Measurements from ENCODE around the gene CD68. TPM values are rescaled to one million over a fixed set of nuclear protein-coding genes. Genes with fewer than 3 reads are reported as not detected.

Gene CD68
- total RNA-seq = 8.3 and 13.7 TPM in 2 replicates

DNA sequence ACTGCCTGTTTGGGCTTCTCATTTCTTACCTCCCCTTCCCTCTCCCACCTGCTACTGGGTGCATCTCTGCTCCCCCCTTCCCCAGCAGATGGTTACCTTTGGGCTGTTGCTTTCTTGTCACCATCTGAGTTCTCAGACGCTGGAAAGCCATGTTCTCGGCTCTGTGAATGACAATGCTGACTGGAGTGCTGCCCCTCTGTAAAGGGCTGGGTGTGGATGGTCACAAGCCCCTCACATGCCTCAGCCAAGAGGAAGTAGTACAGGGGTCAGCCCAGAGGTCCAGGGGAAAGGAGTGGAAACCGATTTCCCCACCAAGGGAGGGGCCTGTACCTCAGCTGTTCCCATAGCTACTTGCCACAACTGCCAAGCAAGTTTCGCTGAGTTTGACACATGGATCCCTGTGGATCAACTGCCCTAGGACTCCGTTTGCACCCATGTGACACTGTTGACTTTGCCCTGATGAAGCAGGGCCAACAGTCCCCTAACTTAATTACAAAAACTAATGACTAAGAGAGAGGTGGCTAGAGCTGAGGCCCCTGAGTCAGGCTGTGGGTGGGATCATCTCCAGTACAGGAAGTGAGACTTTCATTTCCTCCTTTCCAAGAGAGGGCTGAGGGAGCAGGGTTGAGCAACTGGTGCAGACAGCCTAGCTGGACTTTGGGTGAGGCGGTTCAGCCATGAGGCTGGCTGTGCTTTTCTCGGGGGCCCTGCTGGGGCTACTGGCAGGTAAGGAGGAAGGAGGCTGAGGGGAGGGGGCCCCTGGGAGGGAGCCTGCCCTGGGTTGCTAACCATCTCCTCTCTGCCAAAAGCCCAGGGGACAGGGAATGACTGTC is at the start of gene CD68:
Gene CD68 (plus strand): TSS at position 638 of the 833 bp plus-strand sequence. CDS start 40 bp downstream, at position 678.

DNA sequence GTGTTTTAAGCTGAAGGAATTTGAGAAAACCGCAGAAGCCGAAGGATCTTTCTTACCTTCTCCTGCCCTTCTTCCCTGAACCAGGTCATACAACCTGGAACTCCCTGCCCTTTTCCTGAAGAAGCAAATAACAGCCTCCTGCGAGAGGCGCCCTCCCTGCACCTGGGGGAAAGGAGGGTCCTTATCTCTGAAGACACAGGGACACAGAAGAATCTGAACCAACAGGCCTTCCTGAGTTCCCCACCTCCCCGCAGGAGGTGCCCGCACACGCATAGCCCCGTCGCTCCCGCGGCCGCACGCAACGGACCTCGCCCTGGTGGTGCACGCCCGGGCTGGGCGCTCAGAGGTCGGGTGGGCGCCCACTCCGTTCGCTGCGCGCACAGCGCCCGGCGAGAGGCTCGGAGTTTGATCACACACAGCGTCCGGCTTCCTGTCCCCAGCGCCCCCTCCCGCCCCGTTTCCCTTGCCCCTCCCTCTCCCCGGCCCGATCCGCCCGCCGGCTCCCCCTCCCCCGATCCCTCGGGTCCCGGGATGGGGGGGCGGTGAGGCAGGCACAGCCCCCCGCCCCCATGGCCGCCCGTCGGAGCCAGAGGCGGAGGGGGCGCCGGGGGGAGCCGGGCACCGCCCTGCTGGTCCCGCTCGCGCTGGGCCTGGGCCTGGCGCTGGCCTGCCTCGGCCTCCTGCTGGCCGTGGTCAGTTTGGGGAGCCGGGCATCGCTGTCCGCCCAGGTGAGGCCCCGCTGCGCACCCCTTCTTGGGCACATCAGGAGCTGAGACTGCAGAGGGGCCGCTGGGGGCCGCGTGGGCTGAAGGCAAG is 30.6 kb upstream of the CD68 start, which contains the start of gene TNFSF12:
Gene TNFSF12 (plus strand): TSS at position 474 of the 816 bp plus-strand sequence. CDS start 96 bp downstream, at position 570.

GRCh38 chr17:7558544-7559319 is 20.7 kb upstream of the CD68 start, which contains the start of gene TNFSF13:
Gene TNFSF13 (plus strand): TSS chr17:7558750. CDS start chr17:7559040, 290 bp downstream.

DNA sequence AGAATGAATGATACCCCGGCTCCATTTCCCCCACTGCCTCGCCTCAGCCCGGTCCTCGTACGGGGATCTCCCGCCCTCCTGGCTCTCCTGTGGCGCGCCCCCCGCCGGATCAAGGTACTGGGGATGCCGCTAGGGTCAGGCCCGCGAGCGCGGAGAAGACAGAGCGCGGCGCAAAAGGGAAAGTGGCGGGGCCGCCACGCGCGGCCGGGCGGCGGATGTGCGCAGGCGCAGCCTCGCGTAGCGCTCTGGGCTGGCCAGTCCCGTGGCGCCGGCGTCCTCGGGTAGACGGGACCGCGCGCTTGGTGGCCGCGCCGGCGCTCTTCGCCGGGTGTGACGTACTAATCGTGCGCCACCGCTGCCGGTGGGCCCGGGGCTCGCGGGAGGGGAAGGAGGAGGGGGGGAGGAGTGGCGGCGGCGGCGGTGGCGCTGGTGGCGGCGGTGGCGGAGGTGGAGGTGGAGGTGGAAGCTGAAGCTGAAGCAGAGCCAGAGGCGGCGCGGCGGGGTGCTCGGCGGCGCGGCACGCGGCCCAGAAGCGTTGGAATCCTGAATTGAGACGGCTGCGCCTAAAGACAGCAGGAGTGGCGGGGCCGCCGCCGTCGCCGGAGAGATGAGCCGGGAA is 17.7 kb upstream of the CD68 start, which contains the start of gene SENP3:
Gene SENP3 (plus strand): TSS at position 331 of the 619 bp plus-strand sequence. CDS start 1,158 bp downstream, outside the sequence.

DNA sequence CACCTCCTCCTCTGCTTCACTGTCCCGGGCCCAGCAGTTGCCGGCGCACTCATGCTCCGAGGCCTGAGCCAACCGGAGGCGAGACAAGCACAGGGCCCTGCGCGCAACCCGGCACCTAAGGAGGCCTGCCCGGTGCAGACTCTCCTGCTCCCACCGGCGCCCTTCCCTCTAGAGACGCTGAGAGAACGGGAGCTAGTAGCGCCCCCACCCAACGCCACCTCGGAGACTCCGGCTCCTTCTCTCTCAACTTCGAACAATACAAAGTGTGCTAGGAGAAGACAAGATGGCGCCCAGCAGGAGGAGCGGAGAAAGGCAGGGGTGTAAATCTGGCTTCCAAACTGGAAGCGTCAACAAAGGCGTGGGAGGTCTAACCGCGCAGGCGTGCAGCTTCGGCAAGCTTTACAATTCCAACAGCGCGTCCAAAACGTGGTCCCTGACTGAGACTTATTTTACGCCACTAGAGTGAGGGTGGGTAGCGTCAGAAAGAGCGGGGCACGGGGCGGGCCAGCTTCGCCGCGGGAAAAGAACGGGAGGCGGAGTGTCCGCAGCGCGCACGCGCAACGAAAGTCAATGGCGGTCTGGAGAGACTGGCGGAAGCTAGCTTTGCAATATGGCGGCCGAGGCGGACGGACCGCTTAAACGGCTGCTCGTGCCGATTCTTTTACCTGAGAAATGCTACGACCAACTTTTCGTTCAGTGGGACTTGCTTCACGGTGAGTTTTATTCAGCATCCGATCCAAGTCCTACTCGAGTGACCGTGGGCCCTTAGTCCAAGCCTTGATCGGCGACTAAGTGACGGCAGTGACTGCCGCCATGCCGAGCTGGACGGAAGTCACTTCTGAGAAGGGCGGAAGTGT is 4.0 kb downstream of the CD68 start, which contains the start of gene MPDU1:
Gene MPDU1 (plus strand): TSS at position 600 of the 857 bp plus-strand sequence. CDS start 11 bp downstream, at position 611.

GRCh38 chr17:7589891-7590691 is 10.7 kb downstream of the CD68 start, which contains the start of gene SOX15:
Gene SOX15 (minus strand): TSS chr17:7590094. CDS start chr17:7589676, 418 bp downstream.

GRCh38 chr17:7614425-7615264 is 35.2 kb downstream of the CD68 start, which contains the start of gene FXR2:
Gene FXR2 (minus strand): TSS chr17:7614897. CDS start chr17:7614532, 365 bp downstream.

DNA sequence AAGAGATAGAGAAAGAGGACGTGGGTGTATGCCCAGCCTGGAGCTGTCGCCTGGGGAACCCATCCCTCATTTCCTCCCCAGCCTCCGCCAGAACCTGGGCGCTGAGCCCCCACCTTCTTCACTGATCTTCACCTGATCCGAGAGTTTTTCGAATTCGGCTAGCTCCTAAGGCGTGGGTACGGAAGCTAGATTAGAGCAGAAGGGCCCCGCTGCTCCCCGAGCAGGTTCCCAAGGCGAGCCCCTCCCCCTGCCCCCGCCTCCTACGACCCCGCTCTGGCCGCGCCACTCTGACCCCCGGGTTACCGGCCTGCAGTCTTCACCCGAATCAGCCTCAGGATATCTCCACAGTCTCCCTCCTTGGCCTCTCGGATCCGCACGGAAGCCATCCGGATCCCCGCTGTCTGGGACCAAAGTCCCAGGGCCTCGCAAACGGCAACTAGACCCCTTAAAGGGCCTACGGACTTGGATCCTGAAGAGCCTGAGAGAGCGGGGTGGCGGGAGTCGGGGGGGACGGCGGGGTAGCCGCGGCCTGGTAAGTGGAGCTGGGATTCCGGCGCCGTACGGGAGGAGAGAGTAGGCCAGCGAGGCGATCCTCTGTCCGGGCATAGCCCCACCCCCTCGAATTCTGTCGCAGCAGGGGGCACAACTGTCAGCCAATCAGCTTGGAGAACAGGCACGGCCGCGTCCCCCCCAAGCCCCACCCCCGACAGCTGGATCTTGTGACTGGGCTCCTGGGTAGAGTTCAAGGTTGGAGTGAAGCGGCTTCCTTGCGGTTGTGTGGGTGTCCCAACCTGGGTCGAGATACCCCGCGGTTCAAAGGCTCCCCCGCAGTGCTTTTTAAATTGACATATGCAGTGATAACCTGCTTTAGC is 48.0 kb downstream of the CD68 start, which contains the start of gene SAT2:
Gene SAT2 (minus strand): TSS at position 572 of the 872 bp plus-strand sequence. CDS start 186 bp downstream, at position 386.

DNA sequence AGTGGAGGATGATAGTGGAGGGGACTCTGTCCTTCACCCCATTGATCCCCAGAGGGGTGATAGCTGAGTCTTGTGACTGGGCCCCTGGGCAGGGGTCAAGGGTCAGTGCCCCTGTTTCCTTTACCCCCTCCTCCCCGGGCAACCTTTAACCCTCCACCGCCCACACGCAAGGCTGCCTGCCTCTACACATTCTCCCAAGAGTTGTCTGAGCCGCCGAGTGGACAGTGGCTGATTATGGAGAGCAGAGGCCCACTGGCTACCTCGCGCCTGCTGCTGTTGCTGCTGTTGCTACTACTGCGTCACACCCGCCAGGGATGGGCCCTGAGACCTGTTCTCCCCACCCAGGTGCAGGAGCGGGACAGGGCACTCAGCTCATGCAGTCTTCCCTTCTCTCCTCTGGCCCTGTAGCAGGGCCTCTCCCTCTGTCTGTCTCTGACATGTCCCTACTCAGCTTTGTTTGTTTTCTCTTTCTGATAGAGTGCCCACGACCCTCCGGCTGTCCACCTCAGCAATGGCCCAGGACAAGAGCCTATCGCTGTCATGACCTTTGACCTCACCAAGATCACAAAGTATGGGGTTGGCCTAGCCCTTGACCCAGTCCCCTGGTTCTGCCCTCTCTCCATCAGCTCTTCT is 50.6 kb downstream of the CD68 start, which contains the start of gene SHBG:
Gene SHBG (plus strand): TSS at position 197 of the 633 bp plus-strand sequence. CDS start 38 bp downstream, at position 235.

Other genes starting within 250 kb of the CD68 start
- 0.34 and 0.71 TPM in 2 replicates for gene ACAP1, start 243.1 kb upstream of the CD68 start, total RNA-seq
- gene KCTD11, start 227.5 kb upstream of the CD68 start, total RNA-seq = 7.2 and 21.0 TPM in 2 replicates
- gene TMEM95, start 224.5 kb upstream of the CD68 start, total RNA-seq = not detected in 2 replicates
- gene TNK1, start 198.5 kb upstream of the CD68 start, total RNA-seq = 5.8 and 10.6 TPM in 2 replicates
- gene PLSCR3, start 185.1 kb upstream of the CD68 start, total RNA-seq = 12.6 and 28.2 TPM in 2 replicates
- gene TMEM256, start 175.5 kb upstream of the CD68 start, total RNA-seq = 26.6 and 88.9 TPM in 2 replicates
- gene NLGN2, start 171.8 kb upstream of the CD68 start, total RNA-seq = 1.4 and 6.1 TPM in 2 replicates
- gene SPEM1, start 159.3 kb upstream of the CD68 start, total RNA-seq = not detected in 2 replicates
- not detected in 2 replicates for gene SPEM2, start 154.0 kb upstream of the CD68 start, total RNA-seq
- gene SPEM3, start 150.8 kb upstream of the CD68 start, total RNA-seq = not detected in 2 replicates
- gene TMEM102, start 144.2 kb upstream of the CD68 start, total RNA-seq = 10.3 and 10.7 TPM in 2 replicates
- 19.1 and 44.3 TPM in 2 replicates for gene FGF11, start 140.1 kb upstream of the CD68 start, total RNA-seq
- 7.6 and 14.7 TPM in 2 replicates for gene CHRNB1, start 134.6 kb upstream of the CD68 start, total RNA-seq
- gene ZBTB4, start 100.0 kb upstream of the CD68 start, total RNA-seq = 17.4 and 37.4 TPM in 2 replicates
- not detected in 2 replicates for gene SLC35G6, start 98.2 kb upstream of the CD68 start, total RNA-seq
- gene POLR2A, start 95.3 kb upstream of the CD68 start, total RNA-seq = 75.9 and 140 TPM in 2 replicates
- gene TNFSF12, start 30.6 kb upstream of the CD68 start, total RNA-seq = 0.34 and 2.5 TPM in 2 replicates
- 2.6 and 3.8 TPM in 2 replicates for gene TNFSF13, start 20.9 kb upstream of the CD68 start, total RNA-seq
- 76.8 and 126 TPM in 2 replicates for gene SENP3, start 17.7 kb upstream of the CD68 start, total RNA-seq
- gene MPDU1, start 4.2 kb downstream of the CD68 start, total RNA-seq = 31.0 and 32.5 TPM in 2 replicates
- 38.7 and 54.0 TPM in 2 replicates for gene SOX15, start 10.5 kb downstream of the CD68 start, total RNA-seq
- 39.1 and 51.3 TPM in 2 replicates for gene FXR2, start 35.3 kb downstream of the CD68 start, total RNA-seq
- 22.5 and 23.2 TPM in 2 replicates for gene SAT2, start 48.2 kb downstream of the CD68 start, total RNA-seq
- under 0.01 and 0.21 TPM in 2 replicates for gene SHBG, start 50.5 kb downstream of the CD68 start, total RNA-seq
- gene ATP1B2, start 71.3 kb downstream of the CD68 start, total RNA-seq = not detected in 2 replicates
- gene TP53, start 107.9 kb downstream of the CD68 start, total RNA-seq = 26.7 and 40.1 TPM in 2 replicates
- gene WRAP53, start 108.8 kb downstream of the CD68 start, total RNA-seq = 2.7 and 3.3 TPM in 2 replicates
- under 0.01 and 0.14 TPM in 2 replicates for gene EFNB3, start 125.6 kb downstream of the CD68 start, total RNA-seq
- gene DNAH2, start 138.1 kb downstream of the CD68 start, total RNA-seq = under 0.01 and 0.21 TPM in 2 replicates